Measurements from ENCODE around the gene CD180. TPM values are rescaled to one million over a fixed set of nuclear protein-coding genes. Genes with fewer than 3 reads are reported as not detected.

The CD180 gene
- total and polyA plus RNA-seq, 9 of the 15 experiments (the other 6 are each of a cell fraction or from before 2014, with no cell fraction given) = 0.01 to 0.07 TPM; not detected in 7

DNA sequence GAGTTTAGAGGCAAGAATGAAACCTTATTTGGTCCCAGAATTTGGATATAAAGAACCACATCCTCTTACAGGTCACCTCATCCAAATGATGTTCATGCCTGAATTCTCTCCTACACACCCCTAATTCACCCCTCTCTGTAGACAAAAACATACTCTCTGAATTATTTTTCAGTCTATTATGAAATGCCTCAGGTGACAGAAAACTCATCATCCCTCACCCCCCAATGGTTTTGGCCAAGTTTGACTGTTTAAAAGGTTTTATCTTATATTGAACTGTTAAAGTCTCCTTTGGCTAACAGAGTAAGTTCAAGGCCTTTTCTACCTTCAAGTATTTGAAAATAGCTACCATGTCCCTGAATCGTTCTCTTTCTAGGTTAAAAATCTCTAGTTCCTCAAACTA, 2.3 kb upstream of the CD180 start:
- no peak overlapping the region for H3K4me2 ChIP-seq (ENCODE audit: insufficient read depth, low read length)
- no peaks in the 10 kb centered on the region for H3K36me3 ChIP-seq (ENCODE audit: control insufficient read depth, insufficient read depth, low read length)
- TF ChIP-seq FOSL1 (tag; conservative IDR thresholded peaks at IDR 0.05) (no peak), CBFA2T3 (IDR thresholded peaks at IDR 0.05) (no peak), MYBL2 (IDR thresholded peaks at IDR 0.05; ENCODE audit: low read depth) (no peak), MYBL2 (CRISPR knock-in tag; IDR thresholded peaks at IDR 0.05; ENCODE audit: borderline replicate concordance) (no peak), ZNF507 (tag; conservative IDR thresholded peaks at IDR 0.05) (no peak), ZNF778 (CRISPR knock-in tag; IDR thresholded peaks at IDR 0.05) (no peak), TEAD2 (tag; IDR thresholded peaks at IDR 0.05) (no peak), MEF2D (tag; conservative IDR thresholded peaks at IDR 0.05; ENCODE audit: low read depth) (no peak), ZC3H11A (IDR thresholded peaks at IDR 0.05; ENCODE audit: low read depth, low read length) (no peak), MAFF (IDR thresholded peaks at IDR 0.05; ENCODE audit: low read length) (no peak), NFRKB (IDR thresholded peaks at IDR 0.05; ENCODE audit: low read depth) (no peak), ILK (tag; IDR thresholded peaks at IDR 0.05; ENCODE audit: borderline replicate concordance, low read depth) (no peak), ZNF589 (CRISPR knock-in tag; IDR thresholded peaks at IDR 0.05; ENCODE audit: low read depth) (no peak), XRCC5 (IDR thresholded peaks at IDR 0.05; ENCODE audit: low read depth, low read length) (no peak)
- TF ChIP-seq, protein P1, sequence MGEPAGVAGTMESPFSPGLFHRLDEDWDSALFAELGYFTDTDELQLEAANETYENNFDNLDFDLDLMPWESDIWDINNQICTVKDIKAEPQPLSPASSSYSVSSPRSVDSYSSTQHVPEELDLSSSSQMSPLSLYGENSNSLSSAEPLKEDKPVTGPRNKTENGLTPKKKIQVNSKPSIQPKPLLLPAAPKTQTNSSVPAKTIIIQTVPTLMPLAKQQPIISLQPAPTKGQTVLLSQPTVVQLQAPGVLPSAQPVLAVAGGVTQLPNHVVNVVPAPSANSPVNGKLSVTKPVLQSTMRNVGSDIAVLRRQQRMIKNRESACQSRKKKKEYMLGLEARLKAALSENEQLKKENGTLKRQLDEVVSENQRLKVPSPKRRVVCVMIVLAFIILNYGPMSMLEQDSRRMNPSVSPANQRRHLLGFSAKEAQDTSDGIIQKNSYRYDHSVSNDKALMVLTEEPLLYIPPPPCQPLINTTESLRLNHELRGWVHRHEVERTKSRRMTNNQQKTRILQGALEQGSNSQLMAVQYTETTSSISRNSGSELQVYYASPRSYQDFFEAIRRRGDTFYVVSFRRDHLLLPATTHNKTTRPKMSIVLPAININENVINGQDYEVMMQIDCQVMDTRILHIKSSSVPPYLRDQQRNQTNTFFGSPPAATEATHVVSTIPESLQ (CRISPR knock-in tag; IDR thresholded peaks at IDR 0.05) = no peak
- TF ChIP-seq, protein P2, sequence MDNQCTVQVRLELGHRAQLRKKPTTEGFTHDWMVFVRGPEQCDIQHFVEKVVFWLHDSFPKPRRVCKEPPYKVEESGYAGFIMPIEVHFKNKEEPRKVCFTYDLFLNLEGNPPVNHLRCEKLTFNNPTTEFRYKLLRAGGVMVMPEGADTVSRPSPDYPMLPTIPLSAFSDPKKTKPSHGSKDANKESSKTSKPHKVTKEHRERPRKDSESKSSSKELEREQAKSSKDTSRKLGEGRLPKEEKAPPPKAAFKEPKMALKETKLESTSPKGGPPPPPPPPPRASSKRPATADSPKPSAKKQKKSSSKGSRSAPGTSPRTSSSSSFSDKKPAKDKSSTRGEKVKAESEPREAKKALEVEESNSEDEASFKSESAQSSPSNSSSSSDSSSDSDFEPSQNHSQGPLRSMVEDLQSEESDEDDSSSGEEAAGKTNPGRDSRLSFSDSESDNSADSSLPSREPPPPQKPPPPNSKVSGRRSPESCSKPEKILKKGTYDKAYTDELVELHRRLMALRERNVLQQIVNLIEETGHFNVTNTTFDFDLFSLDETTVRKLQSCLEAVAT (IDR thresholded peaks at IDR 0.05) = no peak
- TF ChIP-seq, protein P3, sequence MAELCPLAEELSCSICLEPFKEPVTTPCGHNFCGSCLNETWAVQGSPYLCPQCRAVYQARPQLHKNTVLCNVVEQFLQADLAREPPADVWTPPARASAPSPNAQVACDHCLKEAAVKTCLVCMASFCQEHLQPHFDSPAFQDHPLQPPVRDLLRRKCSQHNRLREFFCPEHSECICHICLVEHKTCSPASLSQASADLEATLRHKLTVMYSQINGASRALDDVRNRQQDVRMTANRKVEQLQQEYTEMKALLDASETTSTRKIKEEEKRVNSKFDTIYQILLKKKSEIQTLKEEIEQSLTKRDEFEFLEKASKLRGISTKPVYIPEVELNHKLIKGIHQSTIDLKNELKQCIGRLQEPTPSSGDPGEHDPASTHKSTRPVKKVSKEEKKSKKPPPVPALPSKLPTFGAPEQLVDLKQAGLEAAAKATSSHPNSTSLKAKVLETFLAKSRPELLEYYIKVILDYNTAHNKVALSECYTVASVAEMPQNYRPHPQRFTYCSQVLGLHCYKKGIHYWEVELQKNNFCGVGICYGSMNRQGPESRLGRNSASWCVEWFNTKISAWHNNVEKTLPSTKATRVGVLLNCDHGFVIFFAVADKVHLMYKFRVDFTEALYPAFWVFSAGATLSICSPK (IDR thresholded peaks at IDR 0.05; ENCODE audit: borderline replicate concordance) = no peak
- TF ChIP-seq, protein P4, sequence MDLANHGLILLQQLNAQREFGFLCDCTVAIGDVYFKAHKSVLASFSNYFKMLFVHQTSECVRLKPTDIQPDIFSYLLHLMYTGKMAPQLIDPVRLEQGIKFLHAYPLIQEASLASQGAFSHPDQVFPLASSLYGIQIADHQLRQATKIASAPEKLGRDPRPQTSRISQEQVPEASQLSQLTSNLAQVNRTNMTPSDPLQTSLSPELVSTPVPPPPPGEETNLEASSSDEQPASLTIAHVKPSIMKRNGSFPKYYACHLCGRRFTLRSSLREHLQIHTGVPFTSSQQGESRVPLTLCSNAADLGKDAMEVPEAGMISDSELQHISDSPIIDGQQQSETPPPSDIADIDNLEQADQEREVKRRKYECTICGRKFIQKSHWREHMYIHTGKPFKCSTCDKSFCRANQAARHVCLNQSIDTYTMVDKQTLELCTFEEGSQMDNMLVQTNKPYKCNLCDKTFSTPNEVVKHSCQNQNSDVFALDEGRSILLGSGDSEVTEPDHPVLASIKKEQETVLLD (IDR thresholded peaks at IDR 0.05) = no peak

More for the DNA sequence above, 2.3 kb upstream of the CD180 start:
- POLR2A ChIA-PET = no interaction called here
- Histone ChIP-seq H3K4me1 (replicated peaks in 1 of 2; ENCODE audit: control insufficient read depth in 2 of 2, insufficient read depth in 2 of 2, low read length in 2 of 2) (no peaks in the 10 kb centered on the region), H3K79me2 (ENCODE audit: control insufficient read depth, insufficient read depth, low read length) (no peaks in the 10 kb centered on the region), H3K9ac (ENCODE audit: insufficient read depth in 1 of 2, low read depth in 2 of 2, low read length in 2 of 2) (no peak overlapping the region), H3K9me3 (replicated peaks; ENCODE audit: control insufficient read depth, insufficient read depth, low read depth, low read length) (no peaks in the 10 kb centered on the region), H3K4me3 (no peak overlapping the region), H3K27me3 (ENCODE audit: control insufficient read depth in 2 of 2, insufficient read depth in 2 of 2, low read length in 2 of 2) (peaks cover 2 to 11% of the 10 kb centered on the region in 2 experiments; a peak in 2 of 5 replicates), H3K9me1 (ENCODE audit: control insufficient read depth, insufficient read depth, low read length) (no peaks in the 10 kb centered on the region), H3K27ac (ENCODE audit: extremely low read depth, low read depth, low read length) (no peak overlapping the region), H2AFZ (ENCODE audit: low read depth, low read length) (no peak overlapping the region), H4K20me1 (replicated peaks; ENCODE audit: control insufficient read depth, insufficient read depth, low read length) (no peaks in the 10 kb centered on the region)
- in situ Hi-C loops (cut with MboI) (no loop called here), intact Hi-C loops (cut with micrococcal nuclease) (no loop called here)
- CTCF ChIA-PET (ENCODE audit: low intra/inter-chr PET ratio) = no interaction called here
- no TSS peak for BruUV-seq (replicated peaks)
- 0% methylated on average over 1 of the region's 1 CpG for WGBS (ENCODE audit: insufficient coverage, low coverage, missing lambda C conversion rate)
- ATAC-seq (no peak), FAIRE-seq (no peak), DNase-seq (ENCODE audit: extremely low read depth in 1 of 4, low spot score in 3 of 4) (no peak)

Data from K562 (cell line).